ENCODE results near the gene PHC3. TPM values are rescaled to one million over a fixed set of nuclear protein-coding genes. Genes with fewer than 3 reads are reported as not detected.

PHC3 gene
- total and polyA plus RNA-seq, 8 donors = 4.7 to 253 (median 92.5) TPM

- Histone ChIP-seq H3K4me1 (peaks cover 0 to 15% (median 5%) of the 10 kb centered on the region in 4 donors), H3K9me3 (no peaks in the 10 kb centered on the region), H3K27ac (no peak overlapping the region), H3K4me3 (no peak overlapping the region), H3K36me3 (peaks cover 0 to 22% (median 7%) of the 10 kb centered on the region in 4 donors), H3K27me3 (no peaks in the 10 kb centered on the region)
- TF ChIP-seq POLR2A (IDR thresholded peaks at IDR 0.05) (no peak), EP300 (IDR thresholded peaks at IDR 0.05) (no peak), POLR2AphosphoS5 (IDR thresholded peaks at IDR 0.05) (no peak), CTCF (IDR thresholded peaks at IDR 0.05) (no peak)
- DNase-seq = no peak
- intact Hi-C loops (cut with DNase I; ENCODE audit: low total_unique reads) = no loop called here
- 94 to 97% (median 96%) methylated on average over 20 of the region's 20 CpGs for WGBS, 5 donors
Measured at GRCh38 chr3:170062068-170062467, 119.5 kb downstream of the PHC3 start.

GRCh38 chr3:170059447-170059846 lies 122.1 kb downstream of the PHC3 start:
- H3K27me3 ChIP-seq = no peaks in the 10 kb centered on the region
- 57 to 88% (median 77%) methylated on average over 1 of the region's 1 CpG for WGBS, 5 donors
- H3K36me3 ChIP-seq = peaks cover 0 to 22% (median 7%) of the 10 kb centered on the region in 4 donors

GRCh38 chr3:170058127-170058526 lies 123.4 kb downstream of the PHC3 start:
- WGBS, 5 donors = 66 to 74% (median 72%) methylated on average over 6 of the region's 6 CpGs
- Histone ChIP-seq H3K27ac (peak overlapping the region; percentile 15 to 74 (median 50)), H3K9me3 (no peaks in the 10 kb centered on the region), H3K27me3 (no peaks in the 10 kb centered on the region), H3K36me3 (peaks cover 0 to 12% (median 6%) of the 10 kb centered on the region in 4 donors), H3K4me1 (peaks cover 0 to 17% (median 5%) of the 10 kb centered on the region in 4 donors), H3K4me3 (no peak overlapping the region)
- intact Hi-C loops (cut with DNase I; ENCODE audit: low total_unique reads) = no loop called here
- no peak for DNase-seq
- TF ChIP-seq POLR2AphosphoS5 (IDR thresholded peaks at IDR 0.05) (no peak), EP300 (IDR thresholded peaks at IDR 0.05) (no peak), CTCF (IDR thresholded peaks at IDR 0.05) (no peak), POLR2A (IDR thresholded peaks at IDR 0.05) (no peak)

More at GRCh38 chr3:170059447-170059846, 122.1 kb downstream of the PHC3 start:
- H3K4me3 ChIP-seq = no peak overlapping the region
- H3K9me3 ChIP-seq = no peaks in the 10 kb centered on the region
- no peak overlapping the region for H3K27ac ChIP-seq
- no peak for DNase-seq
- H3K4me1 ChIP-seq = peaks cover 0 to 17% (median 5%) of the 10 kb centered on the region in 4 donors
- intact Hi-C loops (cut with DNase I; ENCODE audit: low total_unique reads) = no loop called here
- TF ChIP-seq POLR2A (IDR thresholded peaks at IDR 0.05) (no peak), EP300 (IDR thresholded peaks at IDR 0.05) (no peak), CTCF (IDR thresholded peaks at IDR 0.05) (no peak), POLR2AphosphoS5 (IDR thresholded peaks at IDR 0.05) (no peak)

- H3K4me3 ChIP-seq = no peak overlapping the region
- peaks cover 0 to 17% (median 5%) of the 10 kb centered on the region in 4 donors for H3K4me1 ChIP-seq
- WGBS, 5 donors = 26 to 69% (median 57%) methylated on average over 3 of the region's 3 CpGs
- TF ChIP-seq POLR2A (IDR thresholded peaks at IDR 0.05) (no peak), CTCF (IDR thresholded peaks at IDR 0.05) (no peak), POLR2AphosphoS5 (IDR thresholded peaks at IDR 0.05) (peak in 1 of 3 donors; percentile 50)
- intact Hi-C loops (cut with DNase I; ENCODE audit: low total_unique reads) = no loop called here
- H3K36me3 ChIP-seq = peaks cover 0 to 6% (median 5%) of the 10 kb centered on the region in 4 donors
- H3K27ac ChIP-seq = peak overlapping the region; percentile 5 to 54 (median 35)
- H3K27me3 ChIP-seq = no peaks in the 10 kb centered on the region
- no peaks in the 10 kb centered on the region for H3K9me3 ChIP-seq
- peak in 1 of 2 donors; percentile 77 for DNase-seq
Measured at GRCh38 chr3:170057550-170057949, 124.0 kb downstream of the PHC3 start.
